HUES48 (cell line): ENCODE data around the gene ANO2.
A peak's percentile ranks its signal among the peaks of the same experiment; 100 is the strongest.

Source experiments
- H3K27ac ChIP-seq: one replicate; pipeline ENCODE4 v1.7.0; 2013; ENCODE audit warnings: low read depth, low read length, inconsistent platforms
- H3K27me3 ChIP-seq: 2 replicates; pipeline ENCODE4 v1.6.1; 2013; ENCODE audit warnings: mild to moderate bottlenecking, low read length; ENCODE audit not compliant: control insufficient read depth, insufficient read depth
- H3K36me3 ChIP-seq: 2 replicates; pipeline ENCODE4 v1.6.1; 2013; ENCODE audit warnings: low read length; ENCODE audit not compliant: control insufficient read depth, insufficient read depth
- H3K4me1 ChIP-seq: 2 replicates; pipeline ENCODE4 v1.6.1; 2013; ENCODE audit warnings: mild to moderate bottlenecking, low read length; ENCODE audit not compliant: control insufficient read depth, insufficient read depth
- H3K4me3 ChIP-seq: 2 replicates; pipeline ENCODE4 v1.5.1; 2013; ENCODE audit warnings: mild to moderate bottlenecking, low read depth, low read length
- H3K9ac ChIP-seq: 2 replicates; pipeline ENCODE4 v1.6.1; 2013; ENCODE audit warnings: mild to moderate bottlenecking, low read depth, low read length, moderate library complexity
- H3K9me3 ChIP-seq: 2 replicates; pipeline ENCODE4 v1.6.1; 2013; ENCODE audit warnings: low read length; ENCODE audit not compliant: control insufficient read depth, insufficient read depth

Gene ANO2

DNA sequence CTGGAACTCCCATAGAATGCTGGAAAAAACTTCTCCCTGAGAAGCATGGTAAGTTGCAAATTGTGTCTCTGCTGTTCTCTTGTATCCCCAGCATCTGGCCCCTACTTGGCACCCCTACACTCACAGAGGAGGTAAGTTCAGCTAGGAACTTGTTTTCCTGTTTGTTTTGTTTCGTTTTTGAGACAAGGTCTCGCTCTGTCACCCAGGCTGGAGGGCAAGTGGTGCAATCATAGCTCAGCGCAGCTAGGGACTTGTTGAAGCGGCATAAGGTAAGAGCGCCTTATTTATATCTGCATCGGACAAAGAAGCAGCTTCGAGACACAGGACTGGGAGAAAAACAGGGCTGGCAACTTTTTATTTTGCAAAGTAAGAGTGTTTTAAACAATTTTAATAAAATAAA is 18.5 kb upstream of the ANO2 start:
- Histone ChIP-seq H3K9me3 (no peaks in the 10 kb centered on the region), H3K27ac (no peak overlapping the region), H3K4me1 (peaks cover 17% of the 10 kb centered on the region), H3K9ac (no peak overlapping the region), H3K4me3 (no peak overlapping the region), H3K36me3 (no peaks in the 10 kb centered on the region), H3K27me3 (peaks cover 6% of the 10 kb centered on the region; the same call in 1 of the 2 replicates)

DNA sequence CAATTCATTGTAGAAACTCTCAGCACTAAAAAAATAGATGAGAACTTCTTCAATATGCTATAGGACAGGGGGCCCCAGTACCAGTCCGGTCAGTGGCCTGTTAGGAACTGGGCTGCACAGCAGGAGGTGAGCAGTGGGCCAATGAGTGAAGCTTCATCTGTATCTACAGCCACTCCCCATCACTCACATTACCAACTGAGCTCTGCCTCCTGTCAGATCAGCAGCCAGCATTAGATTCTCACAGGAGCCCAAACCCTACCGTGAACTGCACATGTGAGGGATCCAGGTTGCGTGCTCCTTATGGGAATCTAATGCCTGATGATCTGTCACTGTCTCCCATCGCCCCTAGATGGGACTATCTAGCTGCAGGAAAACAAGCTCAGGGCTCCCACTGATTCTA is 15.7 kb upstream of the ANO2 start:
- peaks cover 17% of the 10 kb centered on the region for H3K4me1 ChIP-seq
- no peak overlapping the region for H3K27ac ChIP-seq
- no peak overlapping the region for H3K4me3 ChIP-seq
- H3K9me3 ChIP-seq = no peaks in the 10 kb centered on the region
- peaks cover 6% of the 10 kb centered on the region; the same call in 1 of the 2 replicates for H3K27me3 ChIP-seq
- H3K36me3 ChIP-seq = no peaks in the 10 kb centered on the region
- H3K9ac ChIP-seq = no peak overlapping the region

DNA sequence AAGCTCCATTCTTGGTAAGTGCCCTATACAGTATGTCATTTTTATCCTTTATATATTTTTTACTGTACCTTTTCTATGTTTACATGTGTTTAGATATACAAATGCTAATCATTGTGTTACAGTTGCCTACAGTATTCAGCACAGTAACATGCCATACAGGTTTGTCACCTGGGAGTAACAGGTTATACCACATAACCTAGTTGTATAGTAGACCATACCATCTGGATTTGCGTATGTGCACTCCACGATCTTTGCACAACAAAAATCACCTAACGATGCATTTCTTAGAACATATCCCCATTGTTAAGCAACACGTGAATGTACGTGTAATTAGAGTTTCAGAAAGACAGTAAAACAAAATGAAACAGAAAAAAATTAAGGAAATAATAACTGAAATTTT is 11.9 kb upstream of the ANO2 start:
- Histone ChIP-seq H3K4me3 (no peak overlapping the region), H3K9ac (no peak overlapping the region), H3K9me3 (no peaks in the 10 kb centered on the region), H3K4me1 (no peaks in the 10 kb centered on the region), H3K27me3 (no peaks in the 10 kb centered on the region; the same call in 1 of the 2 replicates), H3K27ac (no peak overlapping the region), H3K36me3 (no peaks in the 10 kb centered on the region)

DNA sequence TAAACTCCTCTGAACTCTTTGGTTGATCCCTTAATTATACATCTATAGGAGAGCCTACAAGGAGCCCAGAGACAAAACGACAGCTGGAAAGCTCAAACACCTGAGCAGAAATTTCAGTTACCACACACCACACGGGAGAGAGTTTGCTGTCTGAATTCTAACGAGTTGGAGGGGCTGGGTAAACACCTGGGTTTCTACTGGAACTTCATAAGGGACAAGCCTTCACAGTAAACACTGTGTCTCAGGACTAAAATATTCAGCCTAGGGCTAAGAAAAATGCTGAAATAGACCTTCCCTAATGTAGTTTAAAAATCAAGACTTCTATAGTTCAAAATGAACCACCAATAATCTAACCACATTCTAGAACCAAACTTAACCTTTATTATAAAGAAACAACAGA is 9.6 kb upstream of the ANO2 start:
- Histone ChIP-seq H3K9ac (no peak overlapping the region), H3K4me1 (no peaks in the 10 kb centered on the region), H3K4me3 (no peak overlapping the region), H3K9me3 (no peaks in the 10 kb centered on the region), H3K27me3 (no peaks in the 10 kb centered on the region; the same call in 1 of the 2 replicates), H3K36me3 (no peaks in the 10 kb centered on the region), H3K27ac (no peak overlapping the region)

DNA sequence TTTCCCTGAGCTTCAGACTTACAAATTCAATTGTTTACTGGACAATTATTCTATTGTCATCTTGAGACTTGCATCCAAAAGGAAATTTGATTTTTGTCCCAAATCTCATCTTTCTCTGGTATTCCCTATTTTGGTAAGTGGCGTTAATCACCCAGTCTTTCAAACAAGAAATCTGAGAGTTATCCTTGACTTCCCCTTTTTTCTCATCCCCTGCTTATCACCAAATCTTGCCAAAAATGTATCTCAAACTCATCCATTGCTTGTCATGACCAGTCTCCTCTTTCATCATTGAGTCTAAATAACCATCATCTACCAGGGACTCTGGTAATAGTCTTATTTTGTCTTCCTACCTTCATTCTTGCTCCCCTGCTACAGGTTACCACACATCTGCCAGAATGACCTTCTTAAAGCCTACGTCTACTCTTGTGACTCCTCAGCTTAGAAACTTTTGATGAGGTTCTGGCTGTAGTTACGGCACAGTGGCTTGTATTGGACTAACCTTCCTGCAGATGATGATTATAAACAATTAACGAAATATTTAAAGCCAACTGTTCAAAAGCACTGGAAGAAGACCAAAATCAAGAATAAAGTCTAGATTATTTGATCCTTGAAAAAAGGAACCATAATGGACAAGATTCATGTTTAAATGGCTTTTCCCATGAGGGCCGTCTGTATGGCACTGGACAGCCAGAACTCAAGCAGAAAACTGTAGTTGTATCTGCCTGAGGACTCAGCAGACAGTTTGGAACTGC is 9.0 kb upstream of the ANO2 start:
- no peaks in the 10 kb centered on the region for H3K4me1 ChIP-seq
- H3K9me3 ChIP-seq = no peaks in the 10 kb centered on the region
- H3K4me3 ChIP-seq = no peak overlapping the region
- no peaks in the 10 kb centered on the region; the same call in 1 of the 2 replicates for H3K27me3 ChIP-seq
- H3K36me3 ChIP-seq = no peaks in the 10 kb centered on the region
- no peak overlapping the region for H3K9ac ChIP-seq
- no peak overlapping the region for H3K27ac ChIP-seq

DNA sequence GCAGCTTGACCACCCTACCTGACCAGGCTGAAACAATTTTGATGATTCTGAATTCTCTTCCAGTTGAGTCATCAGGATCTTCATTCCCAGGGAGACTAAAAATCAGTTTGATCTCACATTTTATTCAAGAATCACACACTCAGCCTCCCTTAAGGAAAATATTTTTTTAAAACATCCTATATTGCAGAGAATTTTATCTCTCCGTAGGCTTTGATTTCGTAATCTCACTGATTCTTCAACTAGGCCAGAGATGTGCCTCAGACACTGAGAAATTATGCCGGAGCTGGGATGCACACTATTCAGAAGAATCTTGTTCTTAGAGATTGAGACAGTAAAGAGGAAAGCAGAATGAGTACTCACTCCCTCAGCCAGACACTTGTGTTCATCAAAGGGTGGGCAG is 7.0 kb upstream of the ANO2 start:
- Histone ChIP-seq H3K9ac (no peak overlapping the region), H3K9me3 (no peaks in the 10 kb centered on the region), H3K4me3 (no peak overlapping the region), H3K36me3 (no peaks in the 10 kb centered on the region), H3K4me1 (no peaks in the 10 kb centered on the region), H3K27me3 (peaks cover 7% of the 10 kb centered on the region; the same call in 1 of the 2 replicates), H3K27ac (no peak overlapping the region)

DNA sequence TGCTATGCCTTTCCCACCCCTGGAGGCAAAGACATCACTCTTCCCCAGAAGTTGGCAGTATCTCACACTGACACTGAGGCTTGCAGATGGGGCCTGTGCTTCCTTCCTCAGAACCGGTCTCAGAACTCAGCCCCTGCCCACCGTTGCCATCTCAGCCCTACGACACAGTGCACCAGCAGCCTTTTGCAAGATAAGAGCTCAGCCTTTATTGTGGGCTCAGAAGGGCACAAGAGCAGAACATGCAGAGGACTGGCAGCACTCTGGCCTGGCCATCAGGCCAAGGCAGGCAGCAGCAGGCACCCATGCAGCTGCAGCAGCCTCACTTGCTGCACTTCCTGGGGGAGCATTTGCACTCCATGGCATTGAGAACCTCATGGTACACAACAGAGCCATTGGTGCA is 3.6 kb upstream of the ANO2 start:
- Histone ChIP-seq H3K4me3 (no peak overlapping the region), H3K36me3 (no peaks in the 10 kb centered on the region), H3K27ac (no peak overlapping the region), H3K4me1 (peaks cover 11% of the 10 kb centered on the region), H3K27me3 (peaks cover 27% of the 10 kb centered on the region), H3K9me3 (no peaks in the 10 kb centered on the region), H3K9ac (no peak overlapping the region)

DNA sequence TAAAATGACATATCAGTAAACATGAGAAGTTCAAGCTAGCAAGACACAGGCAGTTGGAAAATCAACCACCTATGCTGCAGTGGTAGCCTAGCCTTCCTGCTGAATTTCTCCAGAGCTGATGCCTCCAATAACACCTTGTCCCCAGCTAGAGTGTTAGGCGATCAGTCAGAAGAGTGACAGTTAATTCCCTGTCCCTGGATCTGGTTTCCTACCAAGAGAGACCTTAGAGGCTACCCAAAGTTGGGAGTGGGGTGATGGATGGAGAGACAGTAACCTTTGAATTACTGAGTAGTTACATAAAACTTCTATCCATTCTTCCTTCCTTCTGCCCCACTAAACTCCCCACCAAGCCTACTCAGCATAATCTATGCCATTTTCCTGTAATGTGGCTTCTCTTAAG is 1.9 kb upstream of the ANO2 start:
- Histone ChIP-seq H3K9ac (no peak overlapping the region), H3K4me1 (peaks cover 11% of the 10 kb centered on the region), H3K27me3 (peaks cover 27% of the 10 kb centered on the region), H3K4me3 (no peak overlapping the region), H3K9me3 (no peaks in the 10 kb centered on the region), H3K27ac (no peak overlapping the region), H3K36me3 (no peaks in the 10 kb centered on the region)

DNA sequence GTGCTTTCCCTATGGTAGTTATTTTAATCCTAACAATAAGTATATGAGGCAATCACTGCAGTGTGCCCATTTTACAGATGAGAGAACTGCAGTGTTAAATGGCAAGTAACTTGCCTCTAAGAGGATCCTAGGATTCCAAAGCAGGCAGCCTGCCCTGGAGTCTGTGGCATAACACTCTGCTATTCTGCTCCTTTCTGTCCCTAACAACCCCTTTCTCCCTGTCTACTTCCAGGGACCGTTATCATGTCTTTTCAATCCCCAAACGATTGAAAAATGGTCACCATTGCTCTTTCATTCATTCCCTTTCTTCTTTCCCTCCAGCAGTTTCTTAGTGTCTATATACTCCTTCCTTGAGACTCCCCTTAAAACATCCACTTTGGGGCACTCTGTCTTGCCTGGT is 1.3 kb upstream of the ANO2 start:
- no peak overlapping the region for H3K27ac ChIP-seq
- peaks cover 27% of the 10 kb centered on the region for H3K27me3 ChIP-seq
- H3K9me3 ChIP-seq = no peaks in the 10 kb centered on the region
- no peak overlapping the region for H3K9ac ChIP-seq
- no peak overlapping the region for H3K4me3 ChIP-seq
- H3K36me3 ChIP-seq = no peaks in the 10 kb centered on the region
- H3K4me1 ChIP-seq = peaks cover 11% of the 10 kb centered on the region

DNA sequence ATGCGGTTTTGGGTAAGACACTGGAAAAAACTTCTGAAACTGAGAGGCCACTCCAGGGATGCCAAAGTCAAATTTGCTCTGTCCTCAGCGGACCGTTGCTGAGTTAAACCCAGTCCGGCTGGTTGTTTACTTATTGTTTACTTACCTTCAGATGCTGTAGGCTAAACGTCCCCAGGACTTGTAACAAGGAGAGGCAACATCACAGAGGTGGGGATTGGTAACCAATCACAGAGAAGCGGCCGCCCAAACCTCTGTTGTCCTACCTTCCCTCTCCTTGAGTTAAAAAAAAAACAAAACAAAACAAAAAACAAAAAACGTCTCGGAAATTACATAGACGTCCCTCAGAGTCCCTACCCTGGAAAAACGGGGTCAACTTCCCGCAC is 380 bp downstream of the ANO2 start:
- peaks cover 16% of the 10 kb centered on the region for H3K4me1 ChIP-seq
- H3K27ac ChIP-seq = peak overlapping the region; percentile 48
- H3K4me3 ChIP-seq = peak overlapping the region; percentile 91
- H3K36me3 ChIP-seq = no peaks in the 10 kb centered on the region
- peak overlapping the region; percentile 81 for H3K9ac ChIP-seq
- no peaks in the 10 kb centered on the region for H3K9me3 ChIP-seq
- H3K27me3 ChIP-seq = peaks cover 27% of the 10 kb centered on the region

DNA sequence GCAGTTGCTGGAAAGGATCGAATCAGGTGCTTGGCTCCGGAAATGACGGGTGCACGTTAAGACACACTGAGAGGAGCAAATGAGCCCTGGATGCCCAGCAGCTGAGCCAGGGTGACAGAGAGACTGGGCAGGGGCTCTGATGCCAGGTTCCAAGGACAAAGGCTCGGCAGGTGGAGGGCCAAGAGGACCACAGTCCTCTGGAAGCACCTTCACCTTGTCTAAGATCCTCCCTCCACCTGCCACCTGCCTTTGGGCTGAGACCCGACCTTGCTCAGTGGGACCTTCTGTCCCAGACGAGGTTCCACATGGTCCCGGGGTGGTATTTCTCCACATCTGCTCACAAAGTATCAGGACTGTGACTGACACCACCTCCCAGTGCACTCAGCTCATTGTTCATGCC is 1.0 kb downstream of the ANO2 start:
- peaks cover 16% of the 10 kb centered on the region for H3K4me1 ChIP-seq
- H3K4me3 ChIP-seq = peak overlapping the region; percentile 91
- H3K27ac ChIP-seq = no peak overlapping the region
- peaks cover 27% of the 10 kb centered on the region for H3K27me3 ChIP-seq
- H3K9ac ChIP-seq = no peak overlapping the region
- no peaks in the 10 kb centered on the region for H3K9me3 ChIP-seq
- no peaks in the 10 kb centered on the region for H3K36me3 ChIP-seq
